ENCODE data around the gene BLOC1S4.

Gene BLOC1S4

GRCh38 chr4:6693231-6694176, 22.5 kb upstream of the BLOC1S4 start, which contains the start of gene S100P:
Gene S100P (plus strand): TSS chr4:6693878. CDS start chr4:6693933, 55 bp downstream.
- H3K9ac ChIP-seq (ENCODE audit: low read length) = no peak within 1 kb of the TSS
- H3K27ac ChIP-seq (ENCODE audit: low read depth, low read length) = no peak within 1 kb of the TSS
- peaks cover 10% of the 10 kb centered on the region for H3K36me3 ChIP-seq (ENCODE audit: insufficient read depth, low read length)
- no peak within 1 kb of the TSS for H3K4me3 ChIP-seq (ENCODE audit: low read depth in 1 of 2, low read length in 2 of 2)
- no peaks in the 10 kb centered on the region for H3K4me1 ChIP-seq (ENCODE audit: insufficient read depth, low read length)
- no peaks in the 10 kb centered on the region for H3K27me3 ChIP-seq (ENCODE audit: control insufficient read depth in 1 of 2, insufficient read depth in 2 of 2, low read length in 2 of 2)
- H3K9me3 ChIP-seq (ENCODE audit: low read length) = no peaks in the 10 kb centered on the region

GRCh38 chr4:6694177-6694901, 21.6 kb upstream of the BLOC1S4 start:
- Histone ChIP-seq H3K27me3 (ENCODE audit: control insufficient read depth in 1 of 2, insufficient read depth in 2 of 2, low read length in 2 of 2) (no peaks in the 10 kb centered on the region), H3K4me3 (ENCODE audit: low read depth in 1 of 2, low read length in 2 of 2) (no peak overlapping the region), H3K9ac (ENCODE audit: low read length) (no peak overlapping the region), H3K4me1 (ENCODE audit: insufficient read depth, low read length) (no peaks in the 10 kb centered on the region), H3K27ac (ENCODE audit: low read depth, low read length) (no peak overlapping the region), H3K36me3 (ENCODE audit: insufficient read depth, low read length) (peaks cover 10% of the 10 kb centered on the region), H3K9me3 (ENCODE audit: low read length) (no peaks in the 10 kb centered on the region)

GRCh38 chr4:6695660-6696610, 20.0 kb upstream of the BLOC1S4 start:
- Histone ChIP-seq H3K9ac (ENCODE audit: low read length) (no peak overlapping the region), H3K27ac (ENCODE audit: low read depth, low read length) (no peak overlapping the region), H3K27me3 (ENCODE audit: control insufficient read depth in 1 of 2, insufficient read depth in 2 of 2, low read length in 2 of 2) (no peaks in the 10 kb centered on the region), H3K4me1 (ENCODE audit: insufficient read depth, low read length) (no peaks in the 10 kb centered on the region), H3K36me3 (ENCODE audit: insufficient read depth, low read length) (peaks cover 10% of the 10 kb centered on the region), H3K9me3 (ENCODE audit: low read length) (no peaks in the 10 kb centered on the region), H3K4me3 (ENCODE audit: low read depth in 1 of 2, low read length in 2 of 2) (no peak overlapping the region)

- Histone ChIP-seq H3K36me3 (ENCODE audit: insufficient read depth, low read length) (peaks cover 10% of the 10 kb centered on the region), H3K9ac (ENCODE audit: low read length) (no peak overlapping the region), H3K27me3 (ENCODE audit: control insufficient read depth in 1 of 2, insufficient read depth in 2 of 2, low read length in 2 of 2) (no peaks in the 10 kb centered on the region), H3K4me1 (ENCODE audit: insufficient read depth, low read length) (no peaks in the 10 kb centered on the region), H3K9me3 (ENCODE audit: low read length) (no peaks in the 10 kb centered on the region), H3K27ac (ENCODE audit: low read depth, low read length) (no peak overlapping the region), H3K4me3 (ENCODE audit: low read depth in 1 of 2, low read length in 2 of 2) (no peak overlapping the region)
Measured at GRCh38 chr4:6696611-6697010, 19.4 kb upstream of the BLOC1S4 start.

GRCh38 chr4:6697131-6697530, 18.8 kb upstream of the BLOC1S4 start:
- H3K9ac ChIP-seq (ENCODE audit: low read length) = no peak overlapping the region
- H3K36me3 ChIP-seq (ENCODE audit: insufficient read depth, low read length) = peaks cover 10% of the 10 kb centered on the region
- no peaks in the 10 kb centered on the region for H3K9me3 ChIP-seq (ENCODE audit: low read length)
- no peak overlapping the region for H3K27ac ChIP-seq (ENCODE audit: low read depth, low read length)
- no peaks in the 10 kb centered on the region for H3K27me3 ChIP-seq (ENCODE audit: control insufficient read depth in 1 of 2, insufficient read depth in 2 of 2, low read length in 2 of 2)
- H3K4me3 ChIP-seq (ENCODE audit: low read depth in 1 of 2, low read length in 2 of 2) = no peak overlapping the region
- H3K4me1 ChIP-seq (ENCODE audit: insufficient read depth, low read length) = no peaks in the 10 kb centered on the region

- peaks cover 9% of the 10 kb centered on the region for H3K4me1 ChIP-seq (ENCODE audit: insufficient read depth, low read length)
- no peaks in the 10 kb centered on the region for H3K9me3 ChIP-seq (ENCODE audit: low read length)
- H3K27ac ChIP-seq (ENCODE audit: low read depth, low read length) = no peak overlapping the region
- H3K27me3 ChIP-seq (ENCODE audit: control insufficient read depth in 1 of 2, insufficient read depth in 2 of 2, low read length in 2 of 2) = no peaks in the 10 kb centered on the region
- H3K4me3 ChIP-seq (ENCODE audit: low read depth in 1 of 2, low read length in 2 of 2) = no peak overlapping the region
- H3K9ac ChIP-seq (ENCODE audit: low read length) = no peak overlapping the region
- peaks cover 18% of the 10 kb centered on the region for H3K36me3 ChIP-seq (ENCODE audit: insufficient read depth, low read length)
Measured at GRCh38 chr4:6699388-6699787, 16.6 kb upstream of the BLOC1S4 start.

GRCh38 chr4:6699903-6700302, 16.1 kb upstream of the BLOC1S4 start:
- no peak overlapping the region for H3K27ac ChIP-seq (ENCODE audit: low read depth, low read length)
- H3K36me3 ChIP-seq (ENCODE audit: insufficient read depth, low read length) = peaks cover 18% of the 10 kb centered on the region
- H3K27me3 ChIP-seq (ENCODE audit: control insufficient read depth in 1 of 2, insufficient read depth in 2 of 2, low read length in 2 of 2) = no peaks in the 10 kb centered on the region
- peaks cover 13% of the 10 kb centered on the region for H3K4me1 ChIP-seq (ENCODE audit: insufficient read depth, low read length)
- no peaks in the 10 kb centered on the region for H3K9me3 ChIP-seq (ENCODE audit: low read length)
- no peak overlapping the region for H3K9ac ChIP-seq (ENCODE audit: low read length)
- no peak overlapping the region for H3K4me3 ChIP-seq (ENCODE audit: low read depth in 1 of 2, low read length in 2 of 2)

GRCh38 chr4:6701371-6701770, 14.6 kb upstream of the BLOC1S4 start:
- Histone ChIP-seq H3K4me3 (ENCODE audit: low read depth in 1 of 2, low read length in 2 of 2) (no peak overlapping the region), H3K27me3 (ENCODE audit: control insufficient read depth in 1 of 2, insufficient read depth in 2 of 2, low read length in 2 of 2) (no peaks in the 10 kb centered on the region), H3K36me3 (ENCODE audit: insufficient read depth, low read length) (peaks cover 22% of the 10 kb centered on the region), H3K9ac (ENCODE audit: low read length) (no peak overlapping the region), H3K9me3 (ENCODE audit: low read length) (no peaks in the 10 kb centered on the region), H3K27ac (ENCODE audit: low read depth, low read length) (no peak overlapping the region), H3K4me1 (ENCODE audit: insufficient read depth, low read length) (peaks cover 24% of the 10 kb centered on the region)

GRCh38 chr4:6702761-6703160, 13.2 kb upstream of the BLOC1S4 start:
- Histone ChIP-seq H3K4me1 (ENCODE audit: insufficient read depth, low read length) (peaks cover 37% of the 10 kb centered on the region), H3K4me3 (ENCODE audit: low read depth in 1 of 2, low read length in 2 of 2) (no peak overlapping the region), H3K36me3 (ENCODE audit: insufficient read depth, low read length) (peaks cover 14% of the 10 kb centered on the region), H3K27ac (ENCODE audit: low read depth, low read length) (no peak overlapping the region), H3K9ac (ENCODE audit: low read length) (no peak overlapping the region), H3K27me3 (ENCODE audit: control insufficient read depth in 1 of 2, insufficient read depth in 2 of 2, low read length in 2 of 2) (no peaks in the 10 kb centered on the region), H3K9me3 (ENCODE audit: low read length) (no peaks in the 10 kb centered on the region)

GRCh38 chr4:6703786-6704185, 12.2 kb upstream of the BLOC1S4 start:
- H3K4me3 ChIP-seq (ENCODE audit: low read depth in 1 of 2, low read length in 2 of 2) = no peak overlapping the region
- H3K4me1 ChIP-seq (ENCODE audit: insufficient read depth, low read length) = peaks cover 47% of the 10 kb centered on the region
- no peak overlapping the region for H3K9ac ChIP-seq (ENCODE audit: low read length)
- no peaks in the 10 kb centered on the region for H3K9me3 ChIP-seq (ENCODE audit: low read length)
- peaks cover 14% of the 10 kb centered on the region for H3K36me3 ChIP-seq (ENCODE audit: insufficient read depth, low read length)
- no peaks in the 10 kb centered on the region for H3K27me3 ChIP-seq (ENCODE audit: control insufficient read depth in 1 of 2, insufficient read depth in 2 of 2, low read length in 2 of 2)
- H3K27ac ChIP-seq (ENCODE audit: low read depth, low read length) = no peak overlapping the region

GRCh38 chr4:6705646-6706045, 10.3 kb upstream of the BLOC1S4 start:
- H3K27me3 ChIP-seq (ENCODE audit: control insufficient read depth in 1 of 2, insufficient read depth in 2 of 2, low read length in 2 of 2) = no peaks in the 10 kb centered on the region
- H3K9me3 ChIP-seq (ENCODE audit: low read length) = no peaks in the 10 kb centered on the region
- no peak overlapping the region for H3K9ac ChIP-seq (ENCODE audit: low read length)
- no peak overlapping the region for H3K4me3 ChIP-seq (ENCODE audit: low read depth in 1 of 2, low read length in 2 of 2)
- H3K36me3 ChIP-seq (ENCODE audit: insufficient read depth, low read length) = peaks cover 14% of the 10 kb centered on the region
- H3K4me1 ChIP-seq (ENCODE audit: insufficient read depth, low read length) = peaks cover 55% of the 10 kb centered on the region
- H3K27ac ChIP-seq (ENCODE audit: low read depth, low read length) = no peak overlapping the region

Measured in muscle layer of colon (tissue), 2 donors.